ENCODE results near the gene STARD10. TPM values are rescaled to one million over a fixed set of nuclear protein-coding genes. Genes with fewer than 3 reads are reported as not detected.

STARD10 gene
- total and polyA plus RNA-seq, 8 donors = 83.8 to 146 (median 114) TPM

DNA sequence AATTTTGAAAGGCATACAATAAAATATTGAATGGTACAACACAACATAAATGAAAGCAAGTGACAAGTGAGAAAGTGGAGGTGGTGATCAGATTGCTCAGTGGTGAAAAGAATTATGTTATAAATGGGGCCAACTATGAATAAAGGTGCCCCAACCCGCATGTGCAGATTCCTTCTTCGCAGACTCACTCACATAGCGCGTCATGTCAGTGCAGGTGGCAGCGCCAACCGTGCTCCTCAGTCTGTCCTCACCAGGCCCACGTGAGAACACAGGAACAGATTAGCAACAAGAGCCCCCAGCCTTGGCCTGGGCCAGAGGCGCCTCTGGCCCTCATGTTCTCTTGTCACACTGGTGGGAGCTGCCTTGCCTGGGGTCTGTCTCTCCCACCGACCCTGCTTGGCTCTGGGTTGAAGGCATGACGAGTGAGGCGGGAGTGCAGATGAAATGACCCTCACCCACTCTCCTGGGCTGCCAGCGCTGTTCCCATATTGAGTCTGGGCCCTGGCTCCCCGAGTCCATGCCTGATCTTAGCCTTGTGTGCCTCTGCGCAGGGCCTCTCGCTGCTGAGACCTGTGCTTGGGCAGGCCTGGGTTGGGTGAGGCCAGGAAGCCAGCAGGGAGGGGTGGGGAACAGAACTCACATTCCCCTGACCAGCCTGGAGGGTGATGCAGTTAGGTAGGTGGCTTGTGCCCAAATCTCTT is 26.7 kb upstream of the STARD10 start:
- Histone ChIP-seq H3K27me3 (no peaks in the 10 kb centered on the region), H3K4me1 (peaks cover 9 to 39% of the 10 kb centered on the region in 2 donors), H3K9me3 (no peaks in the 10 kb centered on the region), H3K36me3 (peaks cover 0 to 82% of the 10 kb centered on the region in 2 donors), H3K4me3 (no peak overlapping the region), H3K27ac (no peak overlapping the region)
- DNase-seq = no peak
- TF ChIP-seq CTCF (IDR thresholded peaks at IDR 0.05) = no peak
- no peak for ATAC-seq
- intact Hi-C loops (cut with DNase I) = no loop called here

DNA sequence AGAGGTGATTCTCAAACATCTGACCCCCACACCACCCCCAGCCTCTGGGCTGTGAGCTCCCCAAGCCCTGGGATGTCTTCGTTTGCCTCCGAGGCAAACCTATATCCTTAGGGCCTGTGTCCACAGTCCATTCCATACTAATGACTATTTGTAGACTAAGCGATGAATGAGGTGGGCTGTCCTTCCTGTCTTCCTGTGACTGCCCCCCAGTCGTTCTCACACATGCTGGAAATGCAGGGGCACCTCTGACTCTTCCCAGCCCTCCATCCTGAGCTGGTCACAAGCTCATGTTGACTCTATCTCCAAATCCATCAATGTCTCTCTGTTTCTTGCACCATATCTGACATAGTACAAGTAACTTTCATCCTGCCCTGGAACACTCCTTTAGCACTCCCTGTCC is 25.1 kb upstream of the STARD10 start:
- Histone ChIP-seq H3K4me1 (peaks cover 15 to 46% of the 10 kb centered on the region in 2 donors), H3K4me3 (no peak overlapping the region), H3K27ac (no peak overlapping the region), H3K36me3 (peaks cover 0 to 66% of the 10 kb centered on the region in 2 donors), H3K27me3 (no peaks in the 10 kb centered on the region), H3K9me3 (no peaks in the 10 kb centered on the region)
- intact Hi-C loops (cut with DNase I) = no loop called here
- ATAC-seq (no peak), DNase-seq (no peak)
- TF ChIP-seq CTCF (IDR thresholded peaks at IDR 0.05) = no peak

GRCh38 chr11:72817966-72818365 is 24.1 kb upstream of the STARD10 start:
- no peak overlapping the region for H3K4me3 ChIP-seq
- TF ChIP-seq CTCF (IDR thresholded peaks at IDR 0.05) = no peak
- peaks cover 21 to 50% of the 10 kb centered on the region in 2 donors for H3K4me1 ChIP-seq
- H3K9me3 ChIP-seq = no peaks in the 10 kb centered on the region
- intact Hi-C loops (cut with DNase I) = no loop called here
- no peak for DNase-seq
- H3K27me3 ChIP-seq = no peaks in the 10 kb centered on the region
- H3K27ac ChIP-seq = no peak overlapping the region
- H3K36me3 ChIP-seq = peaks cover 0 to 56% of the 10 kb centered on the region in 2 donors
- ATAC-seq = no peak

GRCh38 chr11:72816404-72816990 is 22.6 kb upstream of the STARD10 start:
- H3K9me3 ChIP-seq = no peaks in the 10 kb centered on the region
- peaks cover 0 to 43% of the 10 kb centered on the region in 2 donors for H3K36me3 ChIP-seq
- H3K27ac ChIP-seq = peak overlapping the region in 1 of 2 donors; percentile 98
- no peak for TF ChIP-seq CTCF (IDR thresholded peaks at IDR 0.05)
- DNase-seq (no peak), ATAC-seq (no peak)
- peaks cover 28 to 60% of the 10 kb centered on the region in 2 donors for H3K4me1 ChIP-seq
- H3K4me3 ChIP-seq = peak overlapping the region in 1 of 2 donors; percentile 98
- intact Hi-C loops (cut with DNase I) = no loop called here
- H3K27me3 ChIP-seq = no peaks in the 10 kb centered on the region

DNA sequence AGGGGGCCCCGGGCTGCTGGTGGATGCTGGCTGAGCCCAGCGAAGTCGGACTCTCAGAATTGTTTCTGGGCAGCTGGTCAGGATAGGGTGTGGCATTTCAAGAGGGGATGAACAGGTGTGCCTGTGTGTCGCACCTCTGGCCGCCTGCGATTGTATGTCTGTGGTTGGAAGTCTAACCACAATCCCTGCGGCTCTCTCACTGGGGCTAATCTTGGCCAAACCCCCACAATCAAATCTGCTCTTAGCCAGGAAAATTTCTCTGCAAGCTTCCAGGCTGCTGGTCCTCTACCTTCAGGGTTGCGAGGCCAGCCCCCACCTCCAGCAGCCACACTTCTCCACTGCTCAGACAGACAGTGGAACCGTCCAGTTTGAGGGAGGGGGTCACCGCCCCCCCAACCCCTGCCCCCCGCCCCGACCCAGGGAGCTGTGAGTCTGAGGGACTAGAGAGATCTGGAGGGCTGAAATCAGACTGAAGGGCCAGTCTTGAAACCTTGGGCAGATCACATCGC is 21.3 kb upstream of the STARD10 start:
- H3K4me1 ChIP-seq = peaks cover 30 to 64% of the 10 kb centered on the region in 2 donors
- no peaks in the 10 kb centered on the region for H3K27me3 ChIP-seq
- no peak for TF ChIP-seq CTCF (IDR thresholded peaks at IDR 0.05)
- no peak for DNase-seq
- H3K9me3 ChIP-seq = no peaks in the 10 kb centered on the region
- peaks cover 0 to 30% of the 10 kb centered on the region in 2 donors for H3K36me3 ChIP-seq
- H3K4me3 ChIP-seq = peak overlapping the region; percentile 79 to 98
- H3K27ac ChIP-seq = peak overlapping the region; percentile 86 to 98
- intact Hi-C loops (cut with DNase I) = no loop called here
- peak; percentile 4 for ATAC-seq

Measured in left lung (tissue), 10 donors.